GM12865 (cell line): Measurements from ENCODE around the gene FOXP1.

Experiments used
- DNase-seq: peaks from one replicate; pipeline ENCODE4 v3.0.0; 2010; ENCODE audit warnings: low read depth
- H3K4me3 ChIP-seq: 2 replicates; pipeline ENCODE4 v1.5.1; 2011; ENCODE audit warnings: mild to moderate bottlenecking, low read depth, low read length, control low read depth
- TF ChIP-seq, protein P1 (sequence below): IDR thresholded peaks from 2 replicates; pipeline ENCODE4 v1.5.1; 2011; ENCODE audit warnings: low read length, control low read depth, low read depth, inconsistent platforms; ENCODE audit not compliant: insufficient read depth; ENCODE audit errors: missing control alignments

The FOXP1 gene

DNA sequence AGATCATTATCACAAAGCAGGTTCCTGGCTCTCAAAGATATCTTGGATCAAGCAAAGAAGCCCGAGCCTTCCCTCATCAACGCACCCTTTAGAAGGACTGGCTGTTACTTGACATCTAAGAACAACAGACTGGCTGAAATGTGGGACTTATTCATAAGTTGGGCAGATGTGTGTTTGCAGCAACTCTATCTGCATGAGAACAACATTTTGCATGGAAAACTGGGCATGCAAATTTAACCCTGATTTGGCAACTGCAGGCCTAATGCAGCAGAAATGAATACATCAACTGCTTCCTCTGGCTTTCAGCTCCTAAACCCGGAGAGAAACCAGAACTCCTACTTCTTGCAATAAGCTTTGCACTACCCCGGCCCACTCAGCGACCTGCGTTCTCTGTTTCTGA is 35.0 kb upstream of the FOXP1 start:
- no peak overlapping the region for H3K4me3 ChIP-seq
- DNase-seq = no peak
- TF ChIP-seq, protein P1, sequence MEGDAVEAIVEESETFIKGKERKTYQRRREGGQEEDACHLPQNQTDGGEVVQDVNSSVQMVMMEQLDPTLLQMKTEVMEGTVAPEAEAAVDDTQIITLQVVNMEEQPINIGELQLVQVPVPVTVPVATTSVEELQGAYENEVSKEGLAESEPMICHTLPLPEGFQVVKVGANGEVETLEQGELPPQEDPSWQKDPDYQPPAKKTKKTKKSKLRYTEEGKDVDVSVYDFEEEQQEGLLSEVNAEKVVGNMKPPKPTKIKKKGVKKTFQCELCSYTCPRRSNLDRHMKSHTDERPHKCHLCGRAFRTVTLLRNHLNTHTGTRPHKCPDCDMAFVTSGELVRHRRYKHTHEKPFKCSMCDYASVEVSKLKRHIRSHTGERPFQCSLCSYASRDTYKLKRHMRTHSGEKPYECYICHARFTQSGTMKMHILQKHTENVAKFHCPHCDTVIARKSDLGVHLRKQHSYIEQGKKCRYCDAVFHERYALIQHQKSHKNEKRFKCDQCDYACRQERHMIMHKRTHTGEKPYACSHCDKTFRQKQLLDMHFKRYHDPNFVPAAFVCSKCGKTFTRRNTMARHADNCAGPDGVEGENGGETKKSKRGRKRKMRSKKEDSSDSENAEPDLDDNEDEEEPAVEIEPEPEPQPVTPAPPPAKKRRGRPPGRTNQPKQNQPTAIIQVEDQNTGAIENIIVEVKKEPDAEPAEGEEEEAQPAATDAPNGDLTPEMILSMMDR = no peak

DNA sequence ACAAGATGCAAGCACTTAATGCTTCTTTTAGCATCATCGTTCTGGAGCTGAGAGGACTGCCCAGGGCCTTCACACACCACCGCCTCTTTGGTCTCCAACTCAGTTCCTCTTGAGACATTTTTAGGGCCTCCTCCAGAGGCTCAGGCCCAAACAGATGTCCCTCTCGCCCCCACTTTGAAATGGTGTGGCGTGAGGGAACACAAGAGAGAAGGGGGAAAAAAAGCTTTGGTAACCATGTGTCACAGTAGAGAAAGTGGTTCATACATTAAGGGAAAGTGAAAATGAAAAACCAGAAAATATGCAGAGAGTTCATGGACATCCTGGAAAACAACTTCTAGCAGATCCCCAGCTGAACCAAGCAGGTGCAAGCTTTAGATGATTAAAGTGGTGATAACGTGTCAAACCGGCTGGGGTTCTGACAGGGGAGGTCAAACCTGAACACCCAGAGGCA is 33.1 kb upstream of the FOXP1 start:
- no peak overlapping the region for H3K4me3 ChIP-seq
- no peak for DNase-seq
- TF ChIP-seq, protein P1 = no peak

DNA sequence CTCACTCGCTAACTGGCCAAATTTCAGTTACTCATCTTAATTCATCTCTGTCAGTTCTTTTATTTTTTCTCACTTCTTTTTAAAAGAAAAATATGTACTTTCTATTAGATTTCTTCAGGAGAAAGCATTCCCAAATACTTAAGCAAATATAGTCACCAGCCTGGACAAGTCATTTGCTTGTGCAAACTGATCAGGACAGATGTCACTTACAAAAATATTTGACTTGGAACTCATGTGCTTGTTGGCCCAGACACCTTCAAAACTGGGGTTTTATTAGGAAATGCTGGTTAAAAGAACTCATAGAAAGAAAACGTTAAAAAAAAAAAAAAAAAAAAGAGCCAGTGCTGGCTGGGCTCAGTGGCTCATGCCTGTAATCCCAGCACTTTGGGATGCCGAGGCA is 31.3 kb upstream of the FOXP1 start:
- no peak for DNase-seq
- no peak overlapping the region for H3K4me3 ChIP-seq
- TF ChIP-seq, protein P1 = no peak

DNA sequence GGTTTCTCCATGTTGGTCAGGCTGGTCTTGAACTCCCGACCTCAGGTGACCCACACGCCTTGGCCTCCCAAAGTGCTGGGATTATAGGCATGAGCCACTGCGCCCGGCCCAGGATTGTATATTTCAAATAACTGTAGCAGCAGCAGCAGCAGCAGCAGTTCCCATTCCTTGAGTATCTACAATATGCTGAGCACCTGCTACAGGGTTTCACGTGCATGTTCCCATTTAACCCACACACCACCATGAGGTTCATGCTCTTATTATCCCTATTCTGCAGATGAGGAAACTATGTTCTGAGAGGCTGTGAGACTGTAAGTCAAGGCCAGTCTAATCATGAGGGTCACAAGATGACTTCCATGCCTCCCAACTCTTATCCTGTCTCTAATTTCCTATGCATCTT is 30.9 kb upstream of the FOXP1 start:
- H3K4me3 ChIP-seq = no peak overlapping the region
- TF ChIP-seq, protein P1 = no peak
- DNase-seq = no peak

DNA sequence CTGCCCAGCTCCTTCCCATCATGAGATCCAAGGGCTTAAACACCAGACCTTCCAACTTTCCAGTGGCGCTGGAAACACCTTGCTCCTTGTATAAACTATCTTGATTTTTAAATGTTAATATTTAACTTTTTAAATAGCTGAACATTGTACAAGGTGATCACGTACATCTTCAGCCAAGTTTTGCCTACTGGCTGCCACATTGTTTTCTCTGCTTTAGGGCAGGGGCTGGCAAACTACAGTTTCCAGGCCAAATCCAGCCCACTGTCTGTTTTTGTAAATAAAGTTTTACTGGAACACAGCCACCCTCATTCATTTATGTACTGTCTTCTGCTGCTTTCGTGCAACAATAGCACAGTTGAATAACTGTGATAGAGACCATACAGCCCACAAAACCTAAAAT is 27.6 kb upstream of the FOXP1 start:
- no peak overlapping the region for H3K4me3 ChIP-seq
- DNase-seq = no peak
- TF ChIP-seq, protein P1 = no peak

DNA sequence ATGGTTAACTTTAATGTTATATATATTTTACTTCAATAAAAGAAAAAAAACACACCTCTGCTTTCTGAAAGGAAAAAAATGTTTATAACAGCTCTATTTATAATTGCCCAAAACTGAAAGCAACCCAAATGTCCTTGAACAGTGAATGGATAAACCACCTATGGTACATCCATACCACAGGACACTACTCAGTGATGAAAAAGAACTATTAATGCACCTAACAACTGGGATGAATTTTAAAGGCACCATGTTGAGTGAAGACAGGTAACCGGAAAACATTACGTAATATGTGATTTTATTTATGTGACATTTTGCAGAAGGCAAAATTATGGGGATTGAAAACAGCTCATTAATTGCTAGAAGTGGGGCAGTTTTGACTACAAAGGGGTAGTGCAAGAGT is 23.8 kb upstream of the FOXP1 start:
- no peak for DNase-seq
- TF ChIP-seq, protein P1 = no peak
- H3K4me3 ChIP-seq = no peak overlapping the region

DNA sequence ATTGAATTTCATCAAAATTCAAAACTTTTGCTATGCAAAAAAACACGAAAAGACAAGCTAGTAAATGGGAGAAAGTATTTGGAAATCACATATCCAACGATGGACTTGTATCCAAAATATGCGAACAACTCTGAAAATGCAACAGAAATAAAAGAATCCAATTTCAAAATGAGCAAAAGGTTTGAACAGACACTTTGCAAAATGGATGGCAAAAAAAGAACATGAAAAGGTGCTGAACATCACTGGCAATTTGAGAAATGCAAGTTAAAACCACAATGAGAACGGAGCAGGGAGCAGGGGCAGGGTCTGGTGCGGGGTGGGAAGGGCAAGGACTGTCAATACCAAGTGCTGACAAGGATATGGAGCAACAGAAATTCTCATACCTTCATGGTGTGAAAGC is 23.1 kb upstream of the FOXP1 start:
- TF ChIP-seq, protein P1 = no peak
- no peak overlapping the region for H3K4me3 ChIP-seq
- no peak for DNase-seq
